NCI-H128 (cell line): ENCODE results near the gene ACSM2A.
"Not testable (repeated sequence)": the region's sequence is repeated elsewhere in the genome, so short reads cannot be mapped to it uniquely, and the experiment has no call there.

Source experiments
- DNase-seq: peaks from one replicate; lab custom pipeline; 2025; ENCODE audit not compliant: unreplicated experiment; lab: John Stamatoyannopoulos, UW

The ACSM2A gene

DNA sequence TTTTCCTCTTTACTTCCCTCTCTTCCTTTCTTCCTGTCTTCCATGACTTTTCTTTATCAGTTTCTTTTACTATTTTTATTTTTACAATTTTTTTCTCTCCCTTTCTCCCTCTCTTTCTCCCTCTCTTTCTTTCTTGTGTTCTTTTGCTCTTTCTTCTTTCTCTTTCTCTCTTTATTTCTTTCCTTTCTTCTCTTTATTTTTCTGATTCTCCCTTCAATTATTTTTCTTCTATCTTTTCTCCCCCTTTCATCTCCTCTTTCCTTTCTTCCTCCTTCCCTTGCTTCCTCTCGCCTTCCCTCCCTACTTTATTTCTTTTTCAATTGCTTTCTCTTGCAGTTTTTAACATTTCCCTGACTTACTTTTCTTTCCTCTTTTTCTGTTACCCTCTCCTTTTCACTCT lies 85.3 kb downstream of the ACSM2A start:
- DNase-seq, result not testable (repeated sequence)
